Measurements from ENCODE around the gene DES. TPM values are rescaled to one million over a fixed set of nuclear protein-coding genes. Genes with fewer than 3 reads are reported as not detected.

The DES gene
- total RNA-seq, 1 donor from 2014 or later = not detected

DNA sequence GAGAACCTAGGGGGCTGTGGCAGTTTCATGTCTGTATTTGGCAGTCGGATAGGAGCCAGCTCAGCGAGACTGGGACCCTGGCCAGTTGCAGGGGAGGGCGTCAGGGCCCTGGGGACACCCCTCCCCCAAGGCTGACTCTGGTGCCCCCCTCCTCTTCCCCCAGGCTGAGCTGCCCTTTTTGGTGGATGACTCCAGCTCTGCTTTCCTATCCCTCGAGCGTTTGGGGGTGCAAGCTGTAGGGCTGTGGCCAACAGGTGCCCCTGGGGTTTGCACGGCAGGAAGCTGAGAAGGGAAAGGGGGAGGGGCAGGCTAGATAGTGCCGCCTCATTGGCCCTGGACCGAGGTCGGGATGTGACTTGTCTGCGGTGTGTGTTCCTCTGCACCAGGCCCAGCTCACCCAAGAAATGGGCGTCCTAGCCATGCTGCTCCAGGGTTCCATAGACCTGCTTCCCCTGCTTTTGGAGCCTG lies 42.9 kb downstream of the DES start:
- Mint-ChIP-seq H3K4me3 (no peak overlapping the region), H3K9me3 (no peaks in the 10 kb centered on the region), H3K27ac (no peak overlapping the region), H3K4me1 (no peaks in the 10 kb centered on the region), H3K36me3 (ENCODE audit: low read depth) (no peaks in the 10 kb centered on the region), H3K27me3 (peaks cover 13% of the 10 kb centered on the region)
- ChIA-PET CTCF (interaction anchor here (1.4 to 4.9 kb wide), 2 partner anchors 37 to 69 kb away, joined by 3 to 53 read pairs; partner anchors contain the start of gene GMPPA), POLR2A (no interaction called here)
- ATAC-seq (ENCODE audit: low read depth) (no peak), DNase-seq (no peak)
- TF ChIP-seq, protein P1, sequence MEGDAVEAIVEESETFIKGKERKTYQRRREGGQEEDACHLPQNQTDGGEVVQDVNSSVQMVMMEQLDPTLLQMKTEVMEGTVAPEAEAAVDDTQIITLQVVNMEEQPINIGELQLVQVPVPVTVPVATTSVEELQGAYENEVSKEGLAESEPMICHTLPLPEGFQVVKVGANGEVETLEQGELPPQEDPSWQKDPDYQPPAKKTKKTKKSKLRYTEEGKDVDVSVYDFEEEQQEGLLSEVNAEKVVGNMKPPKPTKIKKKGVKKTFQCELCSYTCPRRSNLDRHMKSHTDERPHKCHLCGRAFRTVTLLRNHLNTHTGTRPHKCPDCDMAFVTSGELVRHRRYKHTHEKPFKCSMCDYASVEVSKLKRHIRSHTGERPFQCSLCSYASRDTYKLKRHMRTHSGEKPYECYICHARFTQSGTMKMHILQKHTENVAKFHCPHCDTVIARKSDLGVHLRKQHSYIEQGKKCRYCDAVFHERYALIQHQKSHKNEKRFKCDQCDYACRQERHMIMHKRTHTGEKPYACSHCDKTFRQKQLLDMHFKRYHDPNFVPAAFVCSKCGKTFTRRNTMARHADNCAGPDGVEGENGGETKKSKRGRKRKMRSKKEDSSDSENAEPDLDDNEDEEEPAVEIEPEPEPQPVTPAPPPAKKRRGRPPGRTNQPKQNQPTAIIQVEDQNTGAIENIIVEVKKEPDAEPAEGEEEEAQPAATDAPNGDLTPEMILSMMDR (IDR thresholded peaks at IDR 0.05) = no peak
- intact Hi-C loops (cut with micrococcal nuclease) = no loop called here

DNA sequence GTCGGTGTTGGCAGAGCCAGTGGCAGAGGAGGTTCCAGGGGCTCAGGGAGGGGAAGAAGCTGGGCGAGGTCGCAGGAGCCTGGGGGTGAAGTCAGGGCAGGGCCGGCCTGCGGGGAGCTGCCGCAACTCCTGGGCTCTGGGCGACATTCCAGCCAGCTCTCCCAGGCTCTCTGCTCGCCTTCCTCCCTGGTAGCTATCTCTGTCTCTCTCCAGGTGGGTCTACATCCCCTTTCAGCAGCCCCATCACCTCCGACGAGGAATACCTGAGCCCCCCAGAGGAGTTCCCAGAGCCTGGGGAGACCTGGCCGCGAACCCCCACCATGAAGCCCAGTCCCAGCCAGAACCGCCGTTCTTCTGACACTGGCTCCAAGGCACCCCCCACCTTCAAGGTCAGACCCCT lies 43.5 kb downstream of the DES start:
- ChIA-PET CTCF (interaction anchor here (1.4 to 4.9 kb wide), 2 partner anchors 37 to 68 kb away, joined by 3 to 53 read pairs; partner anchors contain the start of gene GMPPA), POLR2A (no interaction called here)
- Mint-ChIP-seq H3K36me3 (ENCODE audit: low read depth) (no peaks in the 10 kb centered on the region), H3K27ac (no peak overlapping the region), H3K4me1 (no peaks in the 10 kb centered on the region), H3K27me3 (peaks cover 10% of the 10 kb centered on the region), H3K4me3 (no peak overlapping the region), H3K9me3 (no peaks in the 10 kb centered on the region)
- TF ChIP-seq, protein P1 (IDR thresholded peaks at IDR 0.05) = no peak
- DNase-seq = no peak
- ATAC-seq (ENCODE audit: low read depth) = no peak
- intact Hi-C loops (cut with micrococcal nuclease) = no loop called here

DNA sequence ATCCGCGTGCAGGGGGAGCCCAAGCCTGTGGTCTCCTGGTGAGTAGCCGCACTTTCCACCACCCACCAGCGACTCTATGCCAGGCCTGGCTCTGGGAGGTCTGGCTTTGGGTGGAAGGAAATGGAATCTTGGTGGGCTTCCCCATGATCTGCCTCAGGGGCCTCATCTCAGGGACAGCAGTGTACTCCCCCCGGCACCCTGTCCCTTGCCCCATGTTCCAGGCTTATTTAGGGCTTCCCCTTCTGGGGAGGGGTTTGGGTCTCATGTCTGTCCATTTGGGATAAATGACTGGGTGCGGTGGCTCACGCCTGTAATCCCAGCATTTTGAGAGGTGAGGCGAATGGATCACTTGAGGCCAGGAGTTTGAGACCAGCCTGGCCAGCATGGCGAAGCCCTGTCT lies 44.2 kb downstream of the DES start:
- DNase-seq (no peak), ATAC-seq (ENCODE audit: low read depth) (no peak)
- intact Hi-C loops (cut with micrococcal nuclease) = no loop called here
- ChIA-PET CTCF (no interaction called here), POLR2A (no interaction called here)
- H3K9me3 Mint-ChIP-seq = no peaks in the 10 kb centered on the region
- H3K27ac Mint-ChIP-seq = no peak overlapping the region
- TF ChIP-seq, protein P1 (IDR thresholded peaks at IDR 0.05) = no peak
- H3K27me3 Mint-ChIP-seq = peaks cover 10% of the 10 kb centered on the region
- no peak overlapping the region for H3K4me3 Mint-ChIP-seq
- H3K36me3 Mint-ChIP-seq (ENCODE audit: low read depth) = no peaks in the 10 kb centered on the region
- no peaks in the 10 kb centered on the region for H3K4me1 Mint-ChIP-seq

DNA sequence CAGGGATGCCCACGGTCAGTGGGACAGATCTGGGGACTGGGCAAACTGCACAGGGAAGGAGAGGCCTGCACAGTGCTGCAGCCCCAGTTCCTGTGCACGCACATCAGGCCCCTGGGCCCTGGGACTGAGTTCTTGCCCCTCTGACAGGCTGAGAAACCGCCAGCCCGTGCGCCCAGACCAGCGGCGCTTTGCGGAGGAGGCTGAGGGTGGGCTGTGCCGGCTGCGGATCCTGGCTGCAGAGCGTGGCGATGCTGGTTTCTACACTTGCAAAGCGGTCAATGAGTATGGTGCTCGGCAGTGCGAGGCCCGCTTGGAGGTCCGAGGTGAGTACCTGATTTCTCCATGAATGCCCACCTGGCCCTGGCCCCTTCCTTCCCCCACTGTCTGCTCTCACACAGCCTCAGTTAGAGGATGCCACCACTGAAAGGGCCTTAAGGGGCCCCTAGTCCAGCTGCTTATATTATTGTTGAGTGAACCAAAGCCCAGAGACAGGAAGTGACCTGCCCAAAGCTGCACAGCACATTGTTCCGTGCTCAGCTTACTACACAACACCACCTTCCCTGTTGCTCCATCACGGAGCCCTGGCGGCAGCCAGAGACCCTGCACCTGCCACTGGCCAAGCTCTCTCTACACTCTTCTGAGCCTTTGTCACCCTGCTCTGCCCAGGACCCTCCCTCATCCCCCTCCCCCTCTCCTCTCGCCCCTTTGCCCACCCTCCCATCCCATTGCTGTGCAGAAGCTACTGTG lies 46.3 kb downstream of the DES start:
- no peaks in the 10 kb centered on the region for H3K4me1 Mint-ChIP-seq
- peaks cover 5% of the 10 kb centered on the region for H3K27me3 Mint-ChIP-seq
- ATAC-seq (ENCODE audit: low read depth) (no peak), DNase-seq (no peak)
- H3K9me3 Mint-ChIP-seq = no peaks in the 10 kb centered on the region
- intact Hi-C loops (cut with micrococcal nuclease) = no loop called here
- ChIA-PET POLR2A (no interaction called here), CTCF (interaction anchor here (0.6 to 1.7 kb wide), 3 partner anchors 61 to 365 kb away, joined by 3 to 7 read pairs (median 3); no protein-coding TSS in a partner anchor)
- H3K36me3 Mint-ChIP-seq (ENCODE audit: low read depth) = no peaks in the 10 kb centered on the region
- H3K4me3 Mint-ChIP-seq = no peak overlapping the region
- TF ChIP-seq, protein P1 (IDR thresholded peaks at IDR 0.05) = no peak
- H3K27ac Mint-ChIP-seq = no peak overlapping the region

DNA sequence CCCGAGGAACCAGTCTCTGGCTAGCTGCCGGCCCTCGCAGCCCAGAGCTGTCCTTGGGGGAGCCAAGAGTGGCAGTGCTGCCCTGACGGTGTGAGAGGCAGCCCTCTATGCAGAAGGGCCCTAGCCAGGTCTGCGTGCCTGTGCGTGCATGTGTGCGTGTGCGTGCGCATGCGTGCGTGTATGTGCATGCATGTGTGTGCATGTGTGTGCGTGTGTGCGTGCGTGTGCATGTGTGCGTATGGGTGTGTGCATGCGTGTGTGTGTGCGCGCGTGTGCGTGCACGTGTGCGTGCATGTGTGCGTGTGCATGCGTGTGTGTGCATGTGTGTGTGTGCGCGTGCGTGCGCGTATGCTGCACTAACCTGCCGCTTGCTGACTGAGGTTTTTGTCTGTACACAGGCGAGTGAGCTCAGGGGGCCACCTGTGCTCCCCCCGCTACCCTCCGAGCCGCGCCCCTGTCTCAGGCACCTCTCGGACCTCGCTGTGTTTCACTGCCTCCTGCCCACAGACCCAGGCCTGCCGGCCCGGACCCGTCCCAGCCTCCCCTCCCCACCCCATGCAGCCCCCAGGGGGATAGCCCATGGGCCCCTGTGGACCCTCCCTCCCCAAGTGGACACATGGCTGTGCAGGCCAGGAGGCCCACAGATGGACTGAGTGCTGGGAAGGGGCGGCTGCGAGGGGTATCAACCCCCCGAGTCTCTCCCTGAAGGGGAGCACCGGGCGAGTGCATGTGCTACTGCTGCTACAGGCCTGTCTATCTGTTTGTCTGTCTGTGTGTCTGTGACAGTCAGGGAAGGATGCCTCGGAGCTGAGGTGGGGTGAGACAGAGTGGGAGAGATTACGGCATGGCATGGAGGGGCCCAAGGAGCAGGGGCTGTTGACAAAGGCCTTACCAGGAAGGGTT lies 47.7 kb downstream of the DES start:
- Mint-ChIP-seq H3K9me3 (no peaks in the 10 kb centered on the region), H3K27me3 (peaks cover 5% of the 10 kb centered on the region), H3K36me3 (ENCODE audit: low read depth) (no peaks in the 10 kb centered on the region), H3K4me3 (no peak overlapping the region), H3K27ac (no peak overlapping the region), H3K4me1 (no peaks in the 10 kb centered on the region)
- TF ChIP-seq, protein P1 (IDR thresholded peaks at IDR 0.05) = no peak
- POLR2A ChIA-PET = no interaction called here
- CTCF ChIA-PET = no interaction called here
- DNase-seq (no peak), ATAC-seq (ENCODE audit: low read depth) (no peak)
- intact Hi-C loops (cut with micrococcal nuclease) = no loop called here
